ENCODE data around the gene ITGA3. TPM values are rescaled to one million over a fixed set of nuclear protein-coding genes. Genes with fewer than 3 reads are reported as not detected.

Gene ITGA3
- total RNA-seq, 4 donors from 2014 or later, result 38.9 to 96.7 (median 58.6) TPM

DNA sequence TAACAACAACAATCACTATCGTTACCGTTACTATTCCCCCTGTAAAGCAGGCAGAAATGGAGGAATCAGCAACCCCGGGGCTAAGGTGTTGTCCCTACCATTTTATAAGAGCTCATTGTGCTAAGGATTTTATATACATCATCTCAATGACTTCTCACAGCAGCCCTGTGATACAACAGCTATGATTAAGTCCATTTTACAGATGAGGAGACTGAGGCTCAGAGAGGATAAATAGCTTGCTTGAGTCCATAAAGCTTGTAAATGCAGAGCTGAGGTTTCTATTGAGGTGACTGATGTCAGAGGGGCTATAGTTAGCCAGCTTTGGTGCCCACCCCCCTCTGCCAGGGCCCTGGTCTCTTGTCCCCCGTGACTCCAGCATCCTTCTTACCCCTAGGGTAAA lies 22.5 kb downstream of the ITGA3 start:
- H3K36me3 ChIP-seq, result peaks cover 50 to 96% (median 87%) of the 10 kb centered on the region in 4 donors
- H3K9me3 ChIP-seq, result no peaks in the 10 kb centered on the region
- H3K4me3 ChIP-seq, result no peak overlapping the region
- H3K4me1 ChIP-seq, result peaks cover 0 to 11% (median 8%) of the 10 kb centered on the region in 4 donors
- no peak overlapping the region for H3K27ac ChIP-seq (replicated peaks in 1 of 4)
- intact Hi-C loops (cut with DNase I), result no loop called here
- no peak for TF ChIP-seq EP300 (IDR thresholded peaks at IDR 0.05)
- no peak for TF ChIP-seq POLR2A (IDR thresholded peaks at IDR 0.05; ENCODE audit: low read depth)
- TF ChIP-seq, protein P1, sequence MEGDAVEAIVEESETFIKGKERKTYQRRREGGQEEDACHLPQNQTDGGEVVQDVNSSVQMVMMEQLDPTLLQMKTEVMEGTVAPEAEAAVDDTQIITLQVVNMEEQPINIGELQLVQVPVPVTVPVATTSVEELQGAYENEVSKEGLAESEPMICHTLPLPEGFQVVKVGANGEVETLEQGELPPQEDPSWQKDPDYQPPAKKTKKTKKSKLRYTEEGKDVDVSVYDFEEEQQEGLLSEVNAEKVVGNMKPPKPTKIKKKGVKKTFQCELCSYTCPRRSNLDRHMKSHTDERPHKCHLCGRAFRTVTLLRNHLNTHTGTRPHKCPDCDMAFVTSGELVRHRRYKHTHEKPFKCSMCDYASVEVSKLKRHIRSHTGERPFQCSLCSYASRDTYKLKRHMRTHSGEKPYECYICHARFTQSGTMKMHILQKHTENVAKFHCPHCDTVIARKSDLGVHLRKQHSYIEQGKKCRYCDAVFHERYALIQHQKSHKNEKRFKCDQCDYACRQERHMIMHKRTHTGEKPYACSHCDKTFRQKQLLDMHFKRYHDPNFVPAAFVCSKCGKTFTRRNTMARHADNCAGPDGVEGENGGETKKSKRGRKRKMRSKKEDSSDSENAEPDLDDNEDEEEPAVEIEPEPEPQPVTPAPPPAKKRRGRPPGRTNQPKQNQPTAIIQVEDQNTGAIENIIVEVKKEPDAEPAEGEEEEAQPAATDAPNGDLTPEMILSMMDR (IDR thresholded peaks at IDR 0.05), result no peak
- TF ChIP-seq POLR2AphosphoS5 (IDR thresholded peaks at IDR 0.05), result no peak
- H3K27me3 ChIP-seq, result no peaks in the 10 kb centered on the region
- no peak for DNase-seq (ENCODE audit: extremely low spot score)
- WGBS, result 91% methylated on average over 4 of the region's 4 CpGs

DNA sequence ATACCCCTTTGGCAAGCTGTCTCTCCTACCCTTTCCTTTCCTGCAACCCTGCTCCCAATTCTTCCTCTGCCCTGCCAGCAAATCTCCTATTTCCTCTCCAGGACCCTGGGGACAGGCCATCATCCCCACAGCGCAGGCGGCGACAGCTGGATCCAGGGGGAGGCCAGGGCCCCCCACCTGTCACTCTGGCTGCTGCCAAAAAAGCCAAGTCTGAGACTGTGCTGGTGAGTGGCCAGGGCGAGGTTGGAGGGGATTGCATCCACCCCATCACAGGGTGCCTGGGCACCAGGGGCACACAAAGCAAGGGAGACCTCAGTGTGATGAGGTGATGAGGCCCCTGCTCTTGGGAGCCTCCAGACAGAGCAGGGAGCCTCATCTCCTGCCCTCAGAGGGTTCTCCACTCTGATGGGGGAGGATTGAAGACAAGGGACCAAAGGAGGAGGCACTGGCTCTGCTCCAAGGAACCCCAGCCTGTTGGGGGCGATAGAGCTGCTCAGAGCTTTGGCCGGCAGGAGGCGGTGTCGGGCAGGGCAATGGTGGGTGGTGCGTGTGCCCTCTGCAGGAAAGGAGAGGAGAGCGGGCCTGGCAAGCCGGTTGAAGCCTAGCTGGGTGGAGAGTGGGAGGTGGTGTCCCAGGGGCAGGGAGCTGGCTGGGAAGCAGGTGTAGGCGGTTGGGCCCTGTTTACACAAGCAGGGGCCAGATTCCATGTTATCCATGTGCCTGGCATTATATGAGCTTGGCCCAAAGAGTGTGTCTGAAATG lies 23.6 kb downstream of the ITGA3 start:
- H3K4me3 ChIP-seq, result no peak overlapping the region
- intact Hi-C loops (cut with DNase I), result no loop called here
- peak overlapping the region in 2 of 4 donors; percentile 22 to 23 for H3K27ac ChIP-seq (replicated peaks in 1 of 4)
- peaks cover 46 to 86% (median 76%) of the 10 kb centered on the region in 4 donors for H3K36me3 ChIP-seq
- no peaks in the 10 kb centered on the region for H3K27me3 ChIP-seq
- peaks cover 0 to 11% (median 8%) of the 10 kb centered on the region in 4 donors for H3K4me1 ChIP-seq
- TF ChIP-seq, protein P1 (IDR thresholded peaks at IDR 0.05), result peak in 2 of 3 experiments; percentile 37 to 56
- no peak for TF ChIP-seq EP300 (IDR thresholded peaks at IDR 0.05)
- 76% methylated on average over 11 of the region's 12 CpGs for WGBS
- H3K9me3 ChIP-seq, result no peaks in the 10 kb centered on the region
- DNase-seq (ENCODE audit: extremely low spot score), result no peak

DNA sequence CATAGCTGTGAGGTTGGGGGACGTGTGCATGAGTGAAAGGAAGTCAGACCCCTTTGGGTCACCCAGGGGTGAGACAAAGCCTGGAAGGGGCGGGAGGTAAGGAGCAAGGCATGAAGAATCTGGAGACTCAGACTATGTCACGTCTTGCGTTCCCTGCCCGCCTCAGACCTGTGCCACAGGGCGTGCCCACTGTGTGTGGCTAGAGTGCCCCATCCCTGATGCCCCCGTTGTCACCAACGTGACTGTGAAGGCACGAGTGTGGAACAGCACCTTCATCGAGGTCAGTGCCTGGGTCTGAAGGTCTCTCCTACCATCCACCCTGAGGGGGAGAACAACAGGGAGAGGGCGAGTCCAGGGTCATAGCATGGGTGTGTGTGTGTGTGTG lies 24.2 kb downstream of the ITGA3 start:
- Histone ChIP-seq H3K27me3 (no peaks in the 10 kb centered on the region), H3K9me3 (no peaks in the 10 kb centered on the region), H3K4me1 (peaks cover 0 to 11% (median 8%) of the 10 kb centered on the region in 4 donors), H3K27ac (replicated peaks in 1 of 4) (peak overlapping the region in 2 of 4 donors; percentile 22 to 23), H3K4me3 (no peak overlapping the region), H3K36me3 (peaks cover 45 to 86% (median 71%) of the 10 kb centered on the region in 4 donors)
- intact Hi-C loops (cut with DNase I), result no loop called here
- TF ChIP-seq POLR2AphosphoS5 (IDR thresholded peaks at IDR 0.05) (no peak), POLR2A (IDR thresholded peaks at IDR 0.05; ENCODE audit: low read depth) (no peak)
- TF ChIP-seq, protein P1 (IDR thresholded peaks at IDR 0.05), result no peak
- WGBS, result 91% methylated on average over 9 of the region's 11 CpGs
- no peak for DNase-seq (ENCODE audit: extremely low spot score)

DNA sequence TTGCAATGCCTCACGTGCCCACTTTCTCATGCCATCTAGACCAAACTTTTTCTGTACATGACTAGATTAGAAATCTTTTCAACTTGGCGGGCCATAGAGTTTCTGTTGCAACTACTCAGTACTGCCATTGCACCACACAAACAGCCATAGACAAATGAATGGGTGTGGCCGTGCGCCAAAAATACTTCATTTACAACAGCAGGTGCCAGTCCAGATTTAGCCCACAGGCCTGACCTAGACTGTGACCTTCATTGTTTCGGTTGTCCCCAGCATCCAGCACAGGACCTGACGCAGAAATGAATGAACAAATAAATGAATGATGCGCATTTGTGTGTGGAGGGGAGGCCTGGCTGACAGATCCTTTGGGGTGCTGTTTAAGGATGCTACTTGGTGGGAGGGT lies 24.9 kb downstream of the ITGA3 start:
- Histone ChIP-seq H3K4me3 (no peak overlapping the region), H3K27ac (replicated peaks in 1 of 4) (no peak overlapping the region), H3K36me3 (peaks cover 39 to 79% (median 64%) of the 10 kb centered on the region in 4 donors), H3K27me3 (no peaks in the 10 kb centered on the region), H3K4me1 (peaks cover 0 to 11% (median 8%) of the 10 kb centered on the region in 4 donors), H3K9me3 (no peaks in the 10 kb centered on the region)
- intact Hi-C loops (cut with DNase I), result no loop called here
- TF ChIP-seq, protein P1 (IDR thresholded peaks at IDR 0.05), result no peak
- TF ChIP-seq EP300 (IDR thresholded peaks at IDR 0.05) (no peak), POLR2AphosphoS5 (IDR thresholded peaks at IDR 0.05) (no peak), POLR2A (IDR thresholded peaks at IDR 0.05; ENCODE audit: low read depth) (no peak)
- no peak for DNase-seq (ENCODE audit: extremely low spot score)
- 78% methylated on average over 7 of the region's 7 CpGs for WGBS

Measured in esophagus muscularis mucosa (tissue), 4 donors.